Endodermal cell (in vitro differentiated cells): ENCODE results near the gene FSHR. TPM values are rescaled to one million over a fixed set of nuclear protein-coding genes. Genes with fewer than 3 reads are reported as not detected.

Source experiments
- DNase-seq: peaks from one replicate; pipeline ENCODE4 v3.0.0-alpha.2; 2017
- H3K27ac ChIP-seq: 2 replicates; pipeline ENCODE4 v1.5.1; 2013; ENCODE audit warnings: mild to moderate bottlenecking, low read depth, low read length, moderate library complexity
- H3K27me3 ChIP-seq: 2 replicates; pipeline ENCODE4 v1.6.1; 2013; ENCODE audit warnings: mild to moderate bottlenecking, low read length, moderate library complexity; ENCODE audit not compliant: insufficient read depth, control insufficient read depth, poor library complexity, severe bottlenecking
- H3K36me3 ChIP-seq: 2 replicates; pipeline ENCODE4 v1.7.0; 2013; ENCODE audit warnings: mild to moderate bottlenecking, low read length, moderate library complexity; ENCODE audit not compliant: control insufficient read depth, insufficient read depth
- H3K4me1 ChIP-seq: one replicate; pipeline ENCODE4 v1.7.0; 2013; ENCODE audit warnings: low read length; ENCODE audit not compliant: control insufficient read depth, insufficient read depth
- H3K4me3 ChIP-seq: 2 replicates; pipeline ENCODE4 v1.5.1; 2013; ENCODE audit warnings: mild to moderate bottlenecking, low read length, moderate library complexity
- H3K9ac ChIP-seq: 2 replicates; pipeline ENCODE4 v1.6.1; 2013; ENCODE audit warnings: mild to moderate bottlenecking, low read length, moderate library complexity; ENCODE audit not compliant: poor library complexity, severe bottlenecking; ENCODE audit errors: extremely low read depth
- H3K9me3 ChIP-seq: 2 replicates; pipeline ENCODE4 v1.6.1; 2013; ENCODE audit warnings: mild to moderate bottlenecking, low read length, moderate library complexity; ENCODE audit not compliant: control insufficient read depth
- H3K27ac Mint-ChIP-seq: 2 replicates; pipeline ENCODE4 v1.8.0; 2020; ENCODE audit warnings: mixed read lengths
- H3K27me3 Mint-ChIP-seq: 2 replicates; pipeline ENCODE4 v1.8.0; 2021; ENCODE audit warnings: mild to moderate bottlenecking, mixed read lengths; ENCODE audit not compliant: insufficient read depth
- H3K36me3 Mint-ChIP-seq: 2 replicates; pipeline ENCODE4 v1.8.0; 2020; ENCODE audit warnings: low read depth, mixed read lengths
- H3K4me1 Mint-ChIP-seq: 2 replicates; pipeline ENCODE4 v1.8.0; 2020; ENCODE audit warnings: mixed read lengths
- H3K4me3 Mint-ChIP-seq: 2 replicates; pipeline ENCODE4 v1.8.0; 2020; ENCODE audit warnings: mild to moderate bottlenecking, moderate library complexity, mixed read lengths
- H3K9me3 Mint-ChIP-seq: 2 replicates; pipeline ENCODE4 v1.8.0; 2020; ENCODE audit warnings: mild to moderate bottlenecking, mixed read lengths
- WGBS, 2 experiments: methylation state at CpG; one replicate each; pipeline versions ENCODE4 v1.1.5 to v1.1.7; 2013; ENCODE audit warnings: missing lambda C conversion rate in 2 of 2, mixed read lengths in 1 of 2; ENCODE audit not compliant: insufficient coverage in 1 of 2, insufficient read length in 1 of 2; 5-methylcytosine and 5-hydroxymethylcytosine counted together
- total RNA-seq, 2 donors: library from RNA; stranded (reverse); fragmentation: NEBNext Ultra II Directional in 1 of 2; extraction: Animal tissue kit (Norgen Biotek cat#: 25700) in 1 of 2; gene quantifications; 2 replicates in 1 of 2; 3 replicates in 1 of 2; pipeline ENCODE4 v1.2.1, GENCODE V29; 2021
- TF ChIP-seq, protein P1 (sequence below): fragments of 200-600 bp; sonication (generic); conservative IDR thresholded peaks from 2 replicates; pipeline ENCODE4 v1.5.0; 2021; ENCODE audit warnings: antibody characterized with exemption, mild to moderate bottlenecking

FSHR gene
- total RNA-seq, 2 donors from 2014 or later = 4.7 to 6.5 TPM

DNA sequence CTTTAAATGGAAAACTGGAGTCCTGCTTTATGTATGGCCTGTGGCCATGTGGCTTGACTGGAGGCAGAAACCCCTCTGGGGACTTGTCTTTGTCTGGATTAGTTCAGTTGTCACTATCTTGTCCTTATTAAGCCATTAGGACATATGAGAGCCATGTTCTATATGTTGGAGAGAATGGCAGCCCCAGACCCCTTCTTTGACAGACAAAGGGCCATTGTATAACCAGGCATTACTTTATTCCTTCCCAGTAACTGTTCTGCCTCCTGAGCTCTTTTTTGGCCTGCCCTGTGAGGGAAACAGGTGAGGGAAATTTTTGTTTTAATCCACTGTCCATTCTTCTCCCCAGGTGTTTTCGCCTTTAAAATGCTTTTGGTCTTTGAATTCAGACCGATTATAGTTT is 43.3 kb downstream of the FSHR start:
- peak overlapping the region; percentile 99 for H3K27ac ChIP-seq
- no peaks in the 10 kb centered on the region for H3K4me1 ChIP-seq
- peaks cover 2% of the 10 kb centered on the region for H3K27me3 Mint-ChIP-seq
- H3K4me1 Mint-ChIP-seq = peaks cover 1% of the 10 kb centered on the region
- TF ChIP-seq, protein P1, sequence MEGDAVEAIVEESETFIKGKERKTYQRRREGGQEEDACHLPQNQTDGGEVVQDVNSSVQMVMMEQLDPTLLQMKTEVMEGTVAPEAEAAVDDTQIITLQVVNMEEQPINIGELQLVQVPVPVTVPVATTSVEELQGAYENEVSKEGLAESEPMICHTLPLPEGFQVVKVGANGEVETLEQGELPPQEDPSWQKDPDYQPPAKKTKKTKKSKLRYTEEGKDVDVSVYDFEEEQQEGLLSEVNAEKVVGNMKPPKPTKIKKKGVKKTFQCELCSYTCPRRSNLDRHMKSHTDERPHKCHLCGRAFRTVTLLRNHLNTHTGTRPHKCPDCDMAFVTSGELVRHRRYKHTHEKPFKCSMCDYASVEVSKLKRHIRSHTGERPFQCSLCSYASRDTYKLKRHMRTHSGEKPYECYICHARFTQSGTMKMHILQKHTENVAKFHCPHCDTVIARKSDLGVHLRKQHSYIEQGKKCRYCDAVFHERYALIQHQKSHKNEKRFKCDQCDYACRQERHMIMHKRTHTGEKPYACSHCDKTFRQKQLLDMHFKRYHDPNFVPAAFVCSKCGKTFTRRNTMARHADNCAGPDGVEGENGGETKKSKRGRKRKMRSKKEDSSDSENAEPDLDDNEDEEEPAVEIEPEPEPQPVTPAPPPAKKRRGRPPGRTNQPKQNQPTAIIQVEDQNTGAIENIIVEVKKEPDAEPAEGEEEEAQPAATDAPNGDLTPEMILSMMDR = no peak
- no peaks in the 10 kb centered on the region for H3K36me3 ChIP-seq
- no peaks in the 10 kb centered on the region for H3K9me3 ChIP-seq
- H3K4me3 ChIP-seq = no peak overlapping the region
- 96% methylated on average over 2 of the region's 2 CpGs; no CpG with 5 or more reads in 1 of the 2 experiments for WGBS, 2 experiments
- no peaks in the 10 kb centered on the region for H3K9me3 Mint-ChIP-seq
- H3K9ac ChIP-seq = no peak overlapping the region
- no peak overlapping the region for H3K4me3 Mint-ChIP-seq
- no peaks in the 10 kb centered on the region for H3K36me3 Mint-ChIP-seq
- DNase-seq = no peak
- H3K27me3 ChIP-seq = no peaks in the 10 kb centered on the region
- H3K27ac Mint-ChIP-seq = no peak overlapping the region

DNA sequence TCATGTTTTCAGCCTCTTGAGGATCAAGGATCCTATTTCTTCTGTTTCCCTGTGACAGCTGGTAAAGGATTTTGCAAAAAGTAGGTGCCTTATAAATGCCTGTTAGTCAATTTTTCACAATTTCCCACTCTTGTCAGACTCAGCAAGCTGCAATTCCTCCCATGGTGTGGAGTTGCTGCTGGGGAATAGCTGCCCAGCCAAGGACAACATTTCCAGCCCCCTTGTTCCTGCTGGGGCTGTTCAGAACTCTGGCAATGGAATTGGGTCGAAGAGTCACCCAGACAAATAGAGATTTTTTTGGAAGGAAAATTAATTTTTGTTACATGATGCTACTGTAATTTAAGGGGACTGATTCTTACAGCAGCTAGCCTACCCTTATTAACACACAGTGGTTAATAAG is 43.7 kb downstream of the FSHR start:
- H3K9me3 ChIP-seq = no peaks in the 10 kb centered on the region
- no peak overlapping the region for H3K4me3 ChIP-seq
- TF ChIP-seq, protein P1 = no peak
- H3K36me3 ChIP-seq = no peaks in the 10 kb centered on the region
- 86 to 88% methylated on average over 1 of the region's 1 CpG for WGBS, 2 experiments
- Mint-ChIP-seq H3K36me3 (no peaks in the 10 kb centered on the region), H3K9me3 (no peaks in the 10 kb centered on the region), H3K27me3 (peaks cover 2% of the 10 kb centered on the region), H3K4me1 (peaks cover 3% of the 10 kb centered on the region), H3K4me3 (no peak overlapping the region), H3K27ac (no peak overlapping the region)
- DNase-seq = no peak
- H3K9ac ChIP-seq = no peak overlapping the region
- peaks cover under 1% of the 10 kb centered on the region for H3K4me1 ChIP-seq
- H3K27me3 ChIP-seq = no peaks in the 10 kb centered on the region
- peak overlapping the region; percentile 99 for H3K27ac ChIP-seq

DNA sequence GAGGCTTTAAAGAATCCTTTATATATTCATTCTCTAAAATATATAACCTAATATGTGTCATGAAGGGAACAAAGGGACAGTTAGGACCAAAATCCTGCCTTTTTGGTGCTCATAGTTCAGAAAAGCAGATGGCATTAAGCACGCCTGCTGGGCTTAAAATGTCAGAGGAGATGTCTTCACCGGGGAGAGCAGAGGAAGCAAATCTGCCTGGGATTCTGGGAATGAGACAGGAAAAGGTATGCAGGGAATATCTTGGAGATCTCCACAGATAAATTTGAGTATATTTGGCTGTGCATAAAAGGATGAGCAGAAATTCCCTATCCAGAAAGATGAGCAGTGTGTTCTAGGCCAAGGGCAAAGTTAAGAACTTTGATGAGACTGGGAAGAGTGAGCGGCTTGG is 45.5 kb downstream of the FSHR start:
- H3K27ac ChIP-seq = no peak overlapping the region
- H3K27me3 ChIP-seq = no peaks in the 10 kb centered on the region
- H3K27me3 Mint-ChIP-seq = peaks cover 2% of the 10 kb centered on the region
- H3K36me3 ChIP-seq = no peaks in the 10 kb centered on the region
- H3K4me3 ChIP-seq = no peak overlapping the region
- no peak overlapping the region for H3K27ac Mint-ChIP-seq
- DNase-seq = no peak
- peaks cover 7% of the 10 kb centered on the region for H3K4me1 ChIP-seq
- no peaks in the 10 kb centered on the region for H3K36me3 Mint-ChIP-seq
- H3K9ac ChIP-seq = no peak overlapping the region
- WGBS, 2 experiments = 92 to 100% methylated on average over 3 of the region's 3 CpGs
- no peaks in the 10 kb centered on the region for H3K9me3 Mint-ChIP-seq
- no peaks in the 10 kb centered on the region for H3K9me3 ChIP-seq
- H3K4me3 Mint-ChIP-seq = no peak overlapping the region
- TF ChIP-seq, protein P1 = no peak
- peaks cover 16% of the 10 kb centered on the region for H3K4me1 Mint-ChIP-seq
